ENCODE measurements around the gene CDHR1. TPM values are rescaled to one million over a fixed set of nuclear protein-coding genes. Genes with fewer than 3 reads are reported as not detected.

The CDHR1 gene
- total RNA-seq, 1 experiment from 2014 or later: not detected

DNA sequence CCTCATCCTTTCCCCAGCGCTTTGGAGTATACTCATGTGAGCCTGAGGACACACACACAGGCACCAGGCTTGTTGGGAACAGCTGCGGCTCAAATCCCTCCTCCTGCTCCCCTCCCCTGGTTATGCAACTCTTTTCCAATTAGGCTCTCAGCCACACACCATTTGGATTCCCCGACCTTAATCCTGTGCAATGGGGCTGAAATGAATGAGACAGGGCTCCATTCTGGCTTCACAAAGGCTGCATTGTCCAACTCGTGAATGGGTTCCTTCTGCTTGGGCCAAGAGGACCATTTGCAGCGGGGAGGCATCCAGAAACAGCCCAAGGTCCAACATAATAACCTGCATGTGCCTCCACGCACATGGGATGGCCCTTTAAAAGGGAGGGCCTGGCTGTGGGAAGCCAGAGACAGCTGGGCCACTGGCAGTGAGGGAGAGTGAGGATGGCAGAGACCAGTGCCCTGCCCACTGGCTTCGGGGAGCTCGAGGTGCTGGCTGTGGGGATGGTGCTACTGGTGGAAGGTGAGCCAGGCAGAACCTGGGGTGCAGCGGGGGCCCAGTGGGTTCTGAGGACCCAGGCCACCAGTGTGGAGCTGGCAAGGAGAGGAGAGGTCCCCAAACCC, 50.4 kb downstream of the CDHR1 start, which contains the start of gene RGR:
Gene RGR, plus strand, starts transcription at position 403 of the 620 bp plus-strand sequence. Its CDS starts 38 bp downstream, at position 441.
- TF ChIP-seq CTCF (IDR thresholded peaks at IDR 0.05; ENCODE audit: unreplicated experiment): no peak
- no TSS peak for BruUV-seq (replicated peaks)
- Mint-ChIP-seq H3K27ac (ENCODE audit: unreplicated experiment) (no peak within 1 kb of the TSS), H3K4me1 (ENCODE audit: low read depth, unreplicated experiment) (no peaks in the 10 kb centered on the region), H3K4me3 (ENCODE audit: low read depth, unreplicated experiment) (no peak within 1 kb of the TSS), H3K27me3 (ENCODE audit: unreplicated experiment) (peaks cover 77% of the 10 kb centered on the region), H3K9me3 (ENCODE audit: low read depth, unreplicated experiment) (no peaks in the 10 kb centered on the region), H3K36me3 (ENCODE audit: insufficient read depth, unreplicated experiment) (peaks cover 5% of the 10 kb centered on the region)
- intact Hi-C loops (cut with micrococcal nuclease; ENCODE audit: unreplicated experiment): no loop called here
- CTCF ChIA-PET: no interaction called here
- no peak for DNase-seq

- H3K9me3 Mint-ChIP-seq (ENCODE audit: low read depth, unreplicated experiment): no peaks in the 10 kb centered on the region
- no peak overlapping the region for H3K27ac Mint-ChIP-seq (ENCODE audit: unreplicated experiment)
- CTCF ChIA-PET: no interaction called here
- no TSS peak for BruUV-seq (replicated peaks)
- H3K36me3 Mint-ChIP-seq (ENCODE audit: insufficient read depth, unreplicated experiment): peaks cover 5% of the 10 kb centered on the region
- no peak overlapping the region for H3K4me3 Mint-ChIP-seq (ENCODE audit: low read depth, unreplicated experiment)
- no peak for DNase-seq
- peaks cover 76% of the 10 kb centered on the region for H3K27me3 Mint-ChIP-seq (ENCODE audit: unreplicated experiment)
- no peaks in the 10 kb centered on the region for H3K4me1 Mint-ChIP-seq (ENCODE audit: low read depth, unreplicated experiment)
- intact Hi-C loops (cut with micrococcal nuclease; ENCODE audit: unreplicated experiment): no loop called here
- TF ChIP-seq CTCF (IDR thresholded peaks at IDR 0.05; ENCODE audit: unreplicated experiment): no peak
Measured at GRCh38 chr10:84247496-84247895, 53.2 kb downstream of the CDHR1 start.

DNA sequence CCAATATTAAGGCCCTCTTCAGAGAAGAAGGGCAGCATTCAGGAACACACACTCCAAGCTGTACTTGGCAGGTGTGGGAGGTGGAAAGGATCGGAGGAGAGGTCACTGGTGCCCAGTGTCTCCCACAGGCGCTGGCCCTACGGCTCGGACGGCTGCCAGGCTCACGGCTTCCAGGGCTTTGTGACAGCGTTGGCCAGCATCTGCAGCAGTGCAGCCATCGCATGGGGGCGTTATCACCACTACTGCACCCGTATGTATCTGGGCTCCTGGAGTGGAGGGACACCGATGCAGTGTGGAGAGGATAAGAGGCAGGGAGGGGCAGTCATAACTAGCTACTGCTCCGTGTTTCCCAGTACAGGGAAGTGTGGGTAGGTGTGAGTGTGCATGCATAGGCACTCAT, 54.5 kb downstream of the CDHR1 start:
- Mint-ChIP-seq H3K27ac (ENCODE audit: unreplicated experiment) (no peak overlapping the region), H3K9me3 (ENCODE audit: low read depth, unreplicated experiment) (no peaks in the 10 kb centered on the region), H3K36me3 (ENCODE audit: insufficient read depth, unreplicated experiment) (peaks cover 5% of the 10 kb centered on the region), H3K4me3 (ENCODE audit: low read depth, unreplicated experiment) (no peak overlapping the region), H3K4me1 (ENCODE audit: low read depth, unreplicated experiment) (no peaks in the 10 kb centered on the region), H3K27me3 (ENCODE audit: unreplicated experiment) (peaks cover 76% of the 10 kb centered on the region)
- DNase-seq: no peak
- TF ChIP-seq CTCF (IDR thresholded peaks at IDR 0.05; ENCODE audit: unreplicated experiment): no peak
- no TSS peak for BruUV-seq (replicated peaks)
- CTCF ChIA-PET: interaction anchor here (0.5 to 0.6 kb wide), 2 partner anchors 118 to 253 kb away, joined by 3 read pairs; no protein-coding TSS in a partner anchor
- intact Hi-C loops (cut with micrococcal nuclease; ENCODE audit: unreplicated experiment): no loop called here

GRCh38 chr10:84254552-84255478, 60.5 kb downstream of the CDHR1 start:
- CTCF ChIA-PET: no interaction called here
- no peak overlapping the region for H3K4me3 Mint-ChIP-seq (ENCODE audit: low read depth, unreplicated experiment)
- no peak overlapping the region for H3K27ac Mint-ChIP-seq (ENCODE audit: unreplicated experiment)
- H3K27me3 Mint-ChIP-seq (ENCODE audit: unreplicated experiment): peaks cover 47% of the 10 kb centered on the region
- intact Hi-C loops (cut with micrococcal nuclease; ENCODE audit: unreplicated experiment): no loop called here
- no peak for TF ChIP-seq CTCF (IDR thresholded peaks at IDR 0.05; ENCODE audit: unreplicated experiment)
- no peaks in the 10 kb centered on the region for H3K4me1 Mint-ChIP-seq (ENCODE audit: low read depth, unreplicated experiment)
- no TSS peak for BruUV-seq (replicated peaks)
- H3K9me3 Mint-ChIP-seq (ENCODE audit: low read depth, unreplicated experiment): no peaks in the 10 kb centered on the region
- no peak for DNase-seq
- H3K36me3 Mint-ChIP-seq (ENCODE audit: insufficient read depth, unreplicated experiment): peaks cover 3% of the 10 kb centered on the region

Measured in Calu3 (cell line).